H1 (cell line): ENCODE data around the gene TEX54. TPM values are rescaled to one million over a fixed set of nuclear protein-coding genes. Genes with fewer than 3 reads are reported as not detected.

ENCODE experiments used
- CBX8 ChIP-seq: fragments of 300-800, 300-1000 bp; sonication (generic); IDR thresholded peaks from 2 replicates; pipeline ENCODE4 v1.7.1; 2016; ENCODE audit warnings: low read depth, low read length, borderline replicate concordance
- FOSL1 ChIP-seq: IDR thresholded peaks from 2 replicates; pipeline ENCODE4 v1.6.1; 2011; ENCODE audit warnings: mild to moderate bottlenecking, low read depth, low read length, moderate library complexity; ENCODE audit not compliant: insufficient read depth
- HDAC2 ChIP-seq, 2 experiments: fragments of 300-600 bp in 1 of 2; sonication (generic) in 1 of 2; IDR thresholded peaks; 2 replicates each; pipeline ENCODE4 v1.6.1; 2011 to 2012; ENCODE audit warnings: low read depth in 2 of 2, low read length in 2 of 2, mild to moderate bottlenecking in 2 of 2, moderate library complexity in 2 of 2, borderline replicate concordance in 1 of 2, inconsistent platforms in 1 of 2
- NANOG ChIP-seq: IDR thresholded peaks from 2 replicates; pipeline ENCODE4 v1.6.1; 2011; ENCODE audit warnings: low read length, low read depth, mild to moderate bottlenecking, inconsistent platforms; ENCODE audit not compliant: insufficient read depth, poor library complexity, severe bottlenecking
- POU5F1 ChIP-seq: IDR thresholded peaks from 2 replicates; pipeline ENCODE4 v1.6.1; 2011; ENCODE audit warnings: low read depth, mild to moderate bottlenecking, low read length, moderate library complexity
- RXRA ChIP-seq: IDR thresholded peaks from 2 replicates; pipeline ENCODE4 v1.6.1; 2011; ENCODE audit warnings: low read depth, mild to moderate bottlenecking, low read length, moderate library complexity; ENCODE audit not compliant: insufficient read depth
- SAP30 ChIP-seq: fragments of 300-600 bp; sonication (generic); IDR thresholded peaks from 2 replicates; pipeline ENCODE4 v1.7.1; 2012; ENCODE audit warnings: low read length, moderate library complexity, mild to moderate bottlenecking, inconsistent platforms; ENCODE audit not compliant: insufficient read depth, insufficient replicate concordance
- SIRT6 ChIP-seq: IDR thresholded peaks from one replicate; pipeline ENCODE4 v1.7.1; 2012; ENCODE audit warnings: low read length, inconsistent platforms
- SP1 ChIP-seq: IDR thresholded peaks from 2 replicates; pipeline ENCODE4 v1.6.1; 2011; ENCODE audit warnings: low read depth, low read length
- SRF ChIP-seq: IDR thresholded peaks from 2 replicates; pipeline ENCODE4 v1.6.1; 2011; ENCODE audit warnings: mild to moderate bottlenecking, low read depth, low read length, moderate library complexity
- TAF1 ChIP-seq: IDR thresholded peaks from 2 replicates; pipeline ENCODE4 v1.6.1; 2011; ENCODE audit warnings: mild to moderate bottlenecking, low read depth, low read length
- polyA plus RNA-seq, 7 experiments: library from polyadenylated mRNA; depleted of rRNA in 3 of 7; stranded (reverse) in 5 of 7; unstranded in 2 of 7; fragments of >200 nt in 5 of 7; fragments of 200-250 nt in 2 of 7; gene quantifications; 1 replicate in 5 of 7; 2 replicates in 1 of 7; 4 replicates in 1 of 7; pipeline versions ENCODE4 v1.2.1 to v1.2.3, GENCODE V29; 2011 to 2013; ENCODE audit warnings: missing spikeins in 2 of 7, mixed read lengths in 2 of 7
- total RNA-seq: library from RNA; stranded (reverse); fragmentation: NEBNext Ultra II Directional; extraction: Animal tissue kit (Norgen Biotek cat#: 25700); gene quantifications from 2 replicates; pipeline ENCODE4 v1.2.1, GENCODE V29; 2021
- TF ChIP-seq, protein P1 (sequence below): fragments of 300-600 bp; sonication (generic); IDR thresholded peaks from 2 replicates; pipeline ENCODE4 v1.7.1; 2012; ENCODE audit warnings: low read length, moderate library complexity, mild to moderate bottlenecking, inconsistent platforms; ENCODE audit not compliant: insufficient replicate concordance

Gene TEX54
- total and polyA plus RNA-seq, 2 of the 8 experiments (the other 6 are each of a cell fraction or from before 2014, with no cell fraction given), result 1.2 TPM; not detected in 1

DNA sequence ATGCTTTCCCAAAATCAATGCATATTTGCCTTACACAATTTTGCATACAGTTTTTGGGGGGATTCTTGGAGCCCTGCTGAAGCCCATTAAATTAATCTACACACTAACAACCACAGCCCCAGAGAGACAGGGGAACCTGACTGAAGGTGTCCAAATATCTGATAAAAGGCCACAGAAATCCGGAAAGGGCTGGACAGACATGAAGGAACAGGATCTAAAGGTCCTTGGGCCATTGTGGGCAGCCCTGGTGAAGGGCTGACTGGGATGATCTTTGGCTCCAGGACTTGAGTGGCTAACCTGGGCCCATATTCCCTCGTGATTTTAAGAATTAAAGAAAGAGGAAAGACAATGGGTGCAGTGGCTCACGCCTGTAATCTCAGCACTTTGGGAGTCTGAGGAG, 13.5 kb upstream of the TEX54 start (continued):
- TF ChIP-seq, protein P1, sequence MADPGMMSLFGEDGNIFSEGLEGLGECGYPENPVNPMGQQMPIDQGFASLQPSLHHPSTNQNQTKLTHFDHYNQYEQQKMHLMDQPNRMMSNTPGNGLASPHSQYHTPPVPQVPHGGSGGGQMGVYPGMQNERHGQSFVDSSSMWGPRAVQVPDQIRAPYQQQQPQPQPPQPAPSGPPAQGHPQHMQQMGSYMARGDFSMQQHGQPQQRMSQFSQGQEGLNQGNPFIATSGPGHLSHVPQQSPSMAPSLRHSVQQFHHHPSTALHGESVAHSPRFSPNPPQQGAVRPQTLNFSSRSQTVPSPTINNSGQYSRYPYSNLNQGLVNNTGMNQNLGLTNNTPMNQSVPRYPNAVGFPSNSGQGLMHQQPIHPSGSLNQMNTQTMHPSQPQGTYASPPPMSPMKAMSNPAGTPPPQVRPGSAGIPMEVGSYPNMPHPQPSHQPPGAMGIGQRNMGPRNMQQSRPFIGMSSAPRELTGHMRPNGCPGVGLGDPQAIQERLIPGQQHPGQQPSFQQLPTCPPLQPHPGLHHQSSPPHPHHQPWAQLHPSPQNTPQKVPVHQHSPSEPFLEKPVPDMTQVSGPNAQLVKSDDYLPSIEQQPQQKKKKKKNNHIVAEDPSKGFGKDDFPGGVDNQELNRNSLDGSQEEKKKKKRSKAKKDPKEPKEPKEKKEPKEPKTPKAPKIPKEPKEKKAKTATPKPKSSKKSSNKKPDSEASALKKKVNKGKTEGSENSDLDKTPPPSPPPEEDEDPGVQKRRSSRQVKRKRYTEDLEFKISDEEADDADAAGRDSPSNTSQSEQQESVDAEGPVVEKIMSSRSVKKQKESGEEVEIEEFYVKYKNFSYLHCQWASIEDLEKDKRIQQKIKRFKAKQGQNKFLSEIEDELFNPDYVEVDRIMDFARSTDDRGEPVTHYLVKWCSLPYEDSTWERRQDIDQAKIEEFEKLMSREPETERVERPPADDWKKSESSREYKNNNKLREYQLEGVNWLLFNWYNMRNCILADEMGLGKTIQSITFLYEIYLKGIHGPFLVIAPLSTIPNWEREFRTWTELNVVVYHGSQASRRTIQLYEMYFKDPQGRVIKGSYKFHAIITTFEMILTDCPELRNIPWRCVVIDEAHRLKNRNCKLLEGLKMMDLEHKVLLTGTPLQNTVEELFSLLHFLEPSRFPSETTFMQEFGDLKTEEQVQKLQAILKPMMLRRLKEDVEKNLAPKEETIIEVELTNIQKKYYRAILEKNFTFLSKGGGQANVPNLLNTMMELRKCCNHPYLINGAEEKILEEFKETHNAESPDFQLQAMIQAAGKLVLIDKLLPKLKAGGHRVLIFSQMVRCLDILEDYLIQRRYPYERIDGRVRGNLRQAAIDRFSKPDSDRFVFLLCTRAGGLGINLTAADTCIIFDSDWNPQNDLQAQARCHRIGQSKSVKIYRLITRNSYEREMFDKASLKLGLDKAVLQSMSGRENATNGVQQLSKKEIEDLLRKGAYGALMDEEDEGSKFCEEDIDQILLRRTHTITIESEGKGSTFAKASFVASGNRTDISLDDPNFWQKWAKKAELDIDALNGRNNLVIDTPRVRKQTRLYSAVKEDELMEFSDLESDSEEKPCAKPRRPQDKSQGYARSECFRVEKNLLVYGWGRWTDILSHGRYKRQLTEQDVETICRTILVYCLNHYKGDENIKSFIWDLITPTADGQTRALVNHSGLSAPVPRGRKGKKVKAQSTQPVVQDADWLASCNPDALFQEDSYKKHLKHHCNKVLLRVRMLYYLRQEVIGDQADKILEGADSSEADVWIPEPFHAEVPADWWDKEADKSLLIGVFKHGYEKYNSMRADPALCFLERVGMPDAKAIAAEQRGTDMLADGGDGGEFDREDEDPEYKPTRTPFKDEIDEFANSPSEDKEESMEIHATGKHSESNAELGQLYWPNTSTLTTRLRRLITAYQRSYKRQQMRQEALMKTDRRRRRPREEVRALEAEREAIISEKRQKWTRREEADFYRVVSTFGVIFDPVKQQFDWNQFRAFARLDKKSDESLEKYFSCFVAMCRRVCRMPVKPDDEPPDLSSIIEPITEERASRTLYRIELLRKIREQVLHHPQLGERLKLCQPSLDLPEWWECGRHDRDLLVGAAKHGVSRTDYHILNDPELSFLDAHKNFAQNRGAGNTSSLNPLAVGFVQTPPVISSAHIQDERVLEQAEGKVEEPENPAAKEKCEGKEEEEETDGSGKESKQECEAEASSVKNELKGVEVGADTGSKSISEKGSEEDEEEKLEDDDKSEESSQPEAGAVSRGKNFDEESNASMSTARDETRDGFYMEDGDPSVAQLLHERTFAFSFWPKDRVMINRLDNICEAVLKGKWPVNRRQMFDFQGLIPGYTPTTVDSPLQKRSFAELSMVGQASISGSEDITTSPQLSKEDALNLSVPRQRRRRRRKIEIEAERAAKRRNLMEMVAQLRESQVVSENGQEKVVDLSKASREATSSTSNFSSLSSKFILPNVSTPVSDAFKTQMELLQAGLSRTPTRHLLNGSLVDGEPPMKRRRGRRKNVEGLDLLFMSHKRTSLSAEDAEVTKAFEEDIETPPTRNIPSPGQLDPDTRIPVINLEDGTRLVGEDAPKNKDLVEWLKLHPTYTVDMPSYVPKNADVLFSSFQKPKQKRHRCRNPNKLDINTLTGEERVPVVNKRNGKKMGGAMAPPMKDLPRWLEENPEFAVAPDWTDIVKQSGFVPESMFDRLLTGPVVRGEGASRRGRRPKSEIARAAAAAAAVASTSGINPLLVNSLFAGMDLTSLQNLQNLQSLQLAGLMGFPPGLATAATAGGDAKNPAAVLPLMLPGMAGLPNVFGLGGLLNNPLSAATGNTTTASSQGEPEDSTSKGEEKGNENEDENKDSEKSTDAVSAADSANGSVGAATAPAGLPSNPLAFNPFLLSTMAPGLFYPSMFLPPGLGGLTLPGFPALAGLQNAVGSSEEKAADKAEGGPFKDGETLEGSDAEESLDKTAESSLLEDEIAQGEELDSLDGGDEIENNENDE, result no peak
- TF ChIP-seq CBX8, result no peak
- TF ChIP-seq POU5F1, result no peak
- TF ChIP-seq SRF, result no peak
- no peak for TF ChIP-seq SAP30
- TF ChIP-seq TAF1, result no peak
- no peak for TF ChIP-seq NANOG
- no peak for TF ChIP-seq SIRT6
- no peak for TF ChIP-seq RXRA
- no peak for TF ChIP-seq SP1
- TF ChIP-seq FOSL1, result no peak
- no peak for TF ChIP-seq HDAC2 (IDR thresholded peaks at IDR 0.05; ENCODE audit: borderline replicate concordance in 1 of 2, low read depth in 2 of 2, low read length in 2 of 2)
